Gastrocnemius medialis (tissue), 4 donors: ENCODE data around the gene MYL7. TPM values are rescaled to one million over a fixed set of nuclear protein-coding genes. Genes with fewer than 3 reads are reported as not detected.

ENCODE experiments used
- ATAC-seq, 2 donors: fragments of 150-250 bp; one replicate each; pipeline ENCODE4 v1.9.1; 2016
- DNase-seq, 2 donors: peaks; one replicate each; pipeline ENCODE4 v3.0.0-alpha.2; 2019
- H3K27ac ChIP-seq, 4 donors: fragments of 200-600 bp; sonication (generic); 1 replicate in 1 of 4; 2 replicates in 3 of 4; pipeline ENCODE4 v1.5.1; 2016 to 2018; ENCODE audit warnings: mild to moderate bottlenecking in 2 of 4, moderate library complexity in 1 of 4
- H3K27me3 ChIP-seq, 3 donors: fragments of 200-600 bp; sonication (generic) in 2 of 3; 1 replicate in 1 of 3; 2 replicates in 2 of 3; pipeline versions ENCODE4 v1.5.1 to v1.6.0; 2016 to 2019; ENCODE audit warnings: mild to moderate bottlenecking in 1 of 3, moderate library complexity in 1 of 3
- H3K36me3 ChIP-seq, 2 donors: fragments of 200-600 bp; sonication (generic) in 1 of 2; one replicate each; pipeline ENCODE4 v1.5.1; 2017 to 2018
- H3K4me1 ChIP-seq, 2 donors: fragments of 200-600 bp; sonication (generic) in 1 of 2; one replicate each; pipeline ENCODE4 v1.5.1; 2016 to 2017; ENCODE audit warnings: mild to moderate bottlenecking in 2 of 2
- H3K4me3 ChIP-seq, 4 donors: fragments of 200-600 bp; sonication (generic) in 3 of 4; 1 replicate in 1 of 4; 2 replicates in 3 of 4; pipeline ENCODE4 v1.5.1; 2016 to 2019; ENCODE audit warnings: mild to moderate bottlenecking in 2 of 4
- H3K9me3 ChIP-seq, 3 donors: fragments of 200-600 bp; sonication (generic) in 2 of 3; 1 replicate in 1 of 3; 2 replicates in 2 of 3; pipeline ENCODE4 v1.5.1; 2016 to 2019
- CTCF ChIP-seq, 5 experiments: fragments of 450-650 bp in 3 of 5; fragments of 200-600 bp in 2 of 5; sonication (generic) in 2 of 5; IDR thresholded peaks in 4 of 5; conservative IDR thresholded peaks in 1 of 5; 1 replicate in 4 of 5; 2 replicates in 1 of 5; pipeline ENCODE4 v1.5.1; 2016 to 2019; ENCODE audit warnings: antibody characterized with exemption in 5 of 5, mild to moderate bottlenecking in 3 of 5, moderate library complexity in 3 of 5
- POLR2A ChIP-seq, 2 donors: fragments of 450-650 bp; IDR thresholded peaks; one replicate each; pipeline ENCODE4 v1.6.1; 2017; ENCODE audit warnings: antibody characterized with exemption in 2 of 2, mild to moderate bottlenecking in 2 of 2, moderate library complexity in 2 of 2
- in situ Hi-C, 4 donors: fragments of 200-750 bp; cut with MboI; loops; one replicate each; pipeline versions ENCODE4 v1.15.0 to v1.8.0; 2017; ENCODE audit warnings: low sequenced_read_pairs in 4 of 4
- intact Hi-C: fragments of 100-400 bp; cut with DNase I; formaldehyde crosslinking; loops from one replicate; pipeline ENCODE4 v1.15.1; 2023; ENCODE audit warnings: low total_unique reads
- total RNA-seq, 4 donors: library from RNA; depleted of rRNA; stranded (reverse); fragments of >200 nt; gene quantifications; one replicate each; pipeline versions ENCODE4 v1.1.0 to v1.2.3, GENCODE V29; 2016

The MYL7 gene
- total RNA-seq, 4 donors from 2014 or later: 2.6 TPM; not detected in 3

- in situ Hi-C loops: no loop called here
Measured at GRCh38 chr7:44167920-44168319, 26.8 kb upstream of the MYL7 start.

GRCh38 chr7:44163591-44163990 is 22.5 kb upstream of the MYL7 start:
- Histone ChIP-seq H3K36me3 (no peaks in the 10 kb centered on the region), H3K9me3 (no peaks in the 10 kb centered on the region), H3K27ac (no peak overlapping the region), H3K27me3 (no peaks in the 10 kb centered on the region), H3K4me3 (no peak overlapping the region), H3K4me1 (peaks cover 10 to 11% of the 10 kb centered on the region in 2 donors)
- ATAC-seq: no peak
- TF ChIP-seq CTCF (IDR thresholded peaks at IDR 0.05 in 4 of 5, conservative IDR thresholded peaks at IDR 0.05 in 1 of 5) (no peak), POLR2A (IDR thresholded peaks at IDR 0.05) (no peak)
- intact Hi-C loops (no loop called here), in situ Hi-C loops (no loop called here)
- DNase-seq: no peak

More at GRCh38 chr7:44167920-44168319, 26.8 kb upstream of the MYL7 start:
- no peak overlapping the region for H3K27ac ChIP-seq
- H3K9me3 ChIP-seq: no peaks in the 10 kb centered on the region
- H3K4me1 ChIP-seq: no peaks in the 10 kb centered on the region
- ATAC-seq: no peak
- H3K36me3 ChIP-seq: no peaks in the 10 kb centered on the region
- no peaks in the 10 kb centered on the region for H3K27me3 ChIP-seq
- TF ChIP-seq CTCF (IDR thresholded peaks at IDR 0.05 in 4 of 5, conservative IDR thresholded peaks at IDR 0.05 in 1 of 5) (no peak), POLR2A (IDR thresholded peaks at IDR 0.05) (no peak)
- intact Hi-C loops: no loop called here
- DNase-seq: no peak
- no peak overlapping the region for H3K4me3 ChIP-seq

DNA sequence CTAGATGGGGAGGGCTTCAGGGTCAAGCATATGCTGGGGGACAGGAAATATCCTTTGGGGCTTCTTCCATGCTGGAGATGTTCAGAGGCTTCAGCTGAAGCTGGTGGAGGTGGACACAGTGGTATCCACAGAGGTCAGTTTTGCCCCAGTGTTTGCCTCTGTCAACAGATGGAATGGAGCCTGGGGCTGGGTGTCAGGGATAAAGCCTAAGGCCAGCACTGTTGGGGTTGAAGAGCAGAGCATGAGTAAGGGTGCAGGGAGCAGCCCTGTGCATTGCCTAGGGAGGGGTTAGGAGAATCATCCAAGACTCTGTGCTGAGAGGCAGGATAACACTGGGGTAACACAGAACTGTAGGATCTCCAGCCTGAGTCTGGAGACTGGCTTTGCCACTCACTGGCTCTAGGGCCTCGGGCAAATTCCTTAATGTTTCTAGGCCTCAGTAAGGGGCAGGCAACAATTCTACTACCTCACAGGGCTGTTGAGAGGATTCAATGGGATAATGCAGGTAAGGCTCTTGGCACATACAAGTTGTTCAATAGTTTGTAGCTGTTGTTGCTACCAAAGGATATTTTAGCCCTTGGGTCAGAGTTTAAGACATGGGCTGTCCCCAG is 21.8 kb upstream of the MYL7 start:
- Histone ChIP-seq H3K36me3 (no peaks in the 10 kb centered on the region), H3K27ac (no peak overlapping the region), H3K4me3 (no peak overlapping the region), H3K9me3 (no peaks in the 10 kb centered on the region), H3K4me1 (peaks cover 10 to 11% of the 10 kb centered on the region in 2 donors), H3K27me3 (no peaks in the 10 kb centered on the region)
- in situ Hi-C loops: no loop called here
- ATAC-seq (no peak), DNase-seq (no peak)
- intact Hi-C loops: no loop called here
- TF ChIP-seq CTCF (IDR thresholded peaks at IDR 0.05 in 4 of 5, conservative IDR thresholded peaks at IDR 0.05 in 1 of 5) (no peak), POLR2A (IDR thresholded peaks at IDR 0.05) (no peak)

DNA sequence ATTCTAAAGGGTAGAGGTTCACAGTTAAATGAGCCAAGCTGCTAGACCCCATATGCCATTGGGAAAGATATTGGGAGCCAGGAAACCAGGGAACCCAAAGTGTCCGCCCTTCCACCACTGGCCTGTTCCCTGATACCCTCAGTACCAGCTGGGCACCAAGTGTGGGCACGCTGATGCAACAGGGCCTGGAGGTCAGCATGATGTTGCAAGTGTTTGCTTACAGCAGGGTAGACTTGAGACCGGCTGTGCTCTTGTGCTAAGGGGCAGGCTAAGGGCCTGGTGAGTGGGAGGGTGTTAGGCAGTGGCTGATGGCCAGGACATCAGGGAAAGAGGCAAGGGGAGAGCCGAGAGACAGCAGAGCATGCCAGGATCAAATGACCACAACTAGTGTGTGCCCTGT is 21.0 kb upstream of the MYL7 start:
- H3K27me3 ChIP-seq: no peaks in the 10 kb centered on the region
- no peaks in the 10 kb centered on the region for H3K36me3 ChIP-seq
- intact Hi-C loops: no loop called here
- no peak overlapping the region for H3K4me3 ChIP-seq
- peaks cover 10 to 11% of the 10 kb centered on the region in 2 donors for H3K4me1 ChIP-seq
- no peak for TF ChIP-seq POLR2A (IDR thresholded peaks at IDR 0.05)
- no peak for TF ChIP-seq CTCF (IDR thresholded peaks at IDR 0.05 in 4 of 5, conservative IDR thresholded peaks at IDR 0.05 in 1 of 5)
- in situ Hi-C loops: no loop called here
- H3K27ac ChIP-seq: no peak overlapping the region
- no peak for DNase-seq
- H3K9me3 ChIP-seq: no peaks in the 10 kb centered on the region
- ATAC-seq: no peak

DNA sequence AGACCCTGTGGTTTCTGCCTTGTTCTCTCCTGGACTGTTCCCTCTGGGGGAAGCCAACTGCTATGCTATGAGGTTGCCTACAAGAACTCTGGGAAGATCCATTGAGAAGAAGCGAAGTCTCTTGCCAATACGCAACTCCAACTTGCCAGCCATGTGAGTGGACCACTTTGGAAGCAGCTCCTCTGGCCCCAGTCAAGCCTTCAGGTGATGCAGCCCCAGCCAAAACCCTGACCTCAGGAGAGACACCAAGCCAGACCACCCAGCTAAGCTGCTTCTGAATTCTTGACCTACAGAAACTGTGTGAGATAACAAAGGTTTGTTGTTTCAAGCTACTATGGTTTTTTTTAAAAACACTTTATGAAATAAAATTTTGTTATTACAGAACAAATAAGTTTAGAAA is 20.2 kb upstream of the MYL7 start:
- H3K4me1 ChIP-seq: peaks cover 10 to 11% of the 10 kb centered on the region in 2 donors
- H3K27ac ChIP-seq: no peak overlapping the region
- TF ChIP-seq CTCF (IDR thresholded peaks at IDR 0.05 in 4 of 5, conservative IDR thresholded peaks at IDR 0.05 in 1 of 5) (no peak), POLR2A (IDR thresholded peaks at IDR 0.05) (no peak)
- no peaks in the 10 kb centered on the region for H3K27me3 ChIP-seq
- in situ Hi-C loops (no loop called here), intact Hi-C loops (no loop called here)
- DNase-seq (no peak), ATAC-seq (no peak)
- H3K4me3 ChIP-seq: no peak overlapping the region
- H3K9me3 ChIP-seq: no peaks in the 10 kb centered on the region
- H3K36me3 ChIP-seq: no peaks in the 10 kb centered on the region
